HepG2 (cell line): Measurements from ENCODE around the gene CCT3. TPM values are rescaled to one million over a fixed set of nuclear protein-coding genes. Genes with fewer than 3 reads are reported as not detected.

Source experiments
- ARHGAP35 ChIP-seq: sonication (generic); formaldehyde crosslinking; IDR thresholded peaks from 2 replicates; pipeline ENCODE4 v1.9.0; 2022; ENCODE audit warnings: mild to moderate bottlenecking, inconsistent platforms, moderate library complexity, missing genetic modification reagents, borderline replicate concordance
- JUND ChIP-seq: sonication (generic); formaldehyde crosslinking; IDR thresholded peaks from 2 replicates; pipeline ENCODE4 v1.8.0; 2022; ENCODE audit warnings: mild to moderate bottlenecking, missing genetic modification reagents
- KDM6A ChIP-seq: IDR thresholded peaks from 2 replicates; pipeline ENCODE4 v1.6.1; 2016; ENCODE audit warnings: low read depth
- MAF1 ChIP-seq: sonication (generic); formaldehyde crosslinking; IDR thresholded peaks from 2 replicates; pipeline ENCODE4 v1.5.0; 2020; ENCODE audit warnings: missing genetic modification reagents, borderline replicate concordance
- MED13 ChIP-seq: sonication (generic); formaldehyde crosslinking; IDR thresholded peaks from 2 replicates; pipeline ENCODE4 v1.5.0; 2020; ENCODE audit warnings: missing genetic modification reagents
- MYPOP ChIP-seq: sonication (generic); formaldehyde crosslinking; IDR thresholded peaks from 2 replicates; pipeline ENCODE4 v1.8.1; 2023; ENCODE audit warnings: mild to moderate bottlenecking, moderate library complexity, missing genetic modification reagents
- NPAS2 ChIP-seq: sonication (generic); formaldehyde crosslinking; IDR thresholded peaks from 2 replicates; pipeline ENCODE4 v1.8.0; 2022; ENCODE audit warnings: mild to moderate bottlenecking, missing genetic modification reagents, borderline replicate concordance
- PAX8 ChIP-seq: sonication (generic); formaldehyde crosslinking; IDR thresholded peaks from 2 replicates; pipeline ENCODE4 v1.8.0; 2022; ENCODE audit warnings: mild to moderate bottlenecking, missing genetic modification reagents, borderline replicate concordance
- PPARG ChIP-seq: conservative IDR thresholded peaks from 2 replicates; pipeline ENCODE4 v1.6.1; 2016; ENCODE audit warnings: missing biosample characterization, missing genetic modification reagents
- SMAD3 ChIP-seq: sonication (generic); formaldehyde crosslinking; IDR thresholded peaks from 2 replicates; pipeline ENCODE4 v1.4.0; 2020; ENCODE audit warnings: missing genetic modification reagents
- TSC22D2 ChIP-seq: sonication (generic); formaldehyde crosslinking; IDR thresholded peaks from 2 replicates; pipeline ENCODE4 v1.5.1; 2020; ENCODE audit warnings: missing genetic modification reagents, mild to moderate bottlenecking, borderline replicate concordance
- ZBTB25 ChIP-seq: IDR thresholded peaks from 2 replicates; pipeline ENCODE4 v1.6.1; 2018; ENCODE audit warnings: missing genetic modification reagents
- ZNF350 ChIP-seq: sonication (generic); formaldehyde crosslinking; IDR thresholded peaks from 2 replicates; pipeline ENCODE4 v1.4.0; 2020; ENCODE audit warnings: mild to moderate bottlenecking, low read depth, missing genetic modification reagents, borderline replicate concordance
- ZNF557 ChIP-seq: sonication (generic); formaldehyde crosslinking; IDR thresholded peaks from 2 replicates; pipeline ENCODE4 v1.4.0; 2020; ENCODE audit warnings: missing genetic modification reagents
- ZNF746 ChIP-seq: sonication (generic); formaldehyde crosslinking; IDR thresholded peaks from 2 replicates; pipeline ENCODE4 v1.8.0; 2022; ENCODE audit warnings: mild to moderate bottlenecking, missing genetic modification reagents
- ZNF780A ChIP-seq: sonication (generic); formaldehyde crosslinking; IDR thresholded peaks from 2 replicates; pipeline ENCODE4 v1.8.0; 2022; ENCODE audit warnings: mild to moderate bottlenecking, missing genetic modification reagents, moderate library complexity
- ZNF788 ChIP-seq: sonication (generic); formaldehyde crosslinking; IDR thresholded peaks from 2 replicates; pipeline ENCODE4 v1.5.0; 2020; ENCODE audit warnings: mild to moderate bottlenecking, missing genetic modification reagents, borderline replicate concordance
- polyA plus RNA-seq, 8 experiments: library from polyadenylated mRNA; depleted of rRNA in 3 of 8; stranded (reverse) in 7 of 8; unstranded in 1 of 8; fragments of >200 nt; fragmentation: Illumina TruSeq in 4 of 8; extraction: Trizol in 4 of 8; gene quantifications; 2 replicates each; pipeline versions ENCODE4 v1.2.1 to v1.2.3, GENCODE V29; 2011 to 2016; ENCODE audit warnings: low read depth in 4 of 8, missing spikeins in 1 of 8, mixed read lengths in 1 of 8; ENCODE audit not compliant: insufficient read depth in 1 of 8
- total RNA-seq, 5 experiments: library from RNA; depleted of rRNA; stranded (reverse); fragments of >200 nt; fragmentation: Illumina TruSeq; extraction: Trizol; gene quantifications; 2 replicates each; pipeline ENCODE4 v1.2.3, GENCODE V29; 2016; ENCODE audit warnings: low read depth in 1 of 5
- TF ChIP-seq, protein P1 (sequence below): IDR thresholded peaks from 2 replicates; pipeline ENCODE4 v1.6.1; 2016; ENCODE audit warnings: missing compliant biosample characterization, missing genetic modification reagents, borderline replicate concordance
- TF ChIP-seq, protein P2 (sequence below): sonication (generic); formaldehyde crosslinking; IDR thresholded peaks from 2 replicates; pipeline ENCODE4 v1.4.0; 2020; ENCODE audit warnings: missing genetic modification reagents, borderline replicate concordance

Gene CCT3
- total and polyA plus RNA-seq, 2 of the 13 experiments (the other 11 are each of a cell fraction or from before 2014, with no cell fraction given): 319 to 615 TPM

- TF ChIP-seq MED13 (CRISPR knock-in tag) (peak; percentile 81), ZBTB25 (CRISPR knock-in tag) (0 out of 2 replicates have a peak, but pooled peaks have one; percentile 39), MYPOP (CRISPR knock-in tag) (peak; percentile 45; the same call in 1 of the 2 replicates), JUND (CRISPR knock-in tag) (no peak), TSC22D2 (CRISPR knock-in tag) (peak; percentile 89), NPAS2 (0 out of 2 replicates have a peak, but pooled peaks have one; percentile 58), ZNF746 (CRISPR knock-in tag) (no peak), ZNF788 (CRISPR knock-in tag) (0 out of 2 replicates have a peak, but pooled peaks have one; percentile 19), PPARG (no peak; the same call in 1 of the 2 replicates), ZNF350 (peak; percentile 78; the same call in 1 of the 2 replicates), ARHGAP35 (CRISPR knock-in tag) (0 out of 2 replicates have a peak, but pooled peaks have one; percentile 23), SMAD3 (CRISPR knock-in tag) (peak; percentile 62; the same call in 1 of the 2 replicates), ZNF780A (CRISPR knock-in tag) (no peak), PAX8 (no peak), ZNF557 (CRISPR knock-in tag) (no peak), KDM6A (CRISPR knock-in tag) (no peak), MAF1 (CRISPR knock-in tag) (peak; percentile 69; the same call in 1 of the 2 replicates)
- TF ChIP-seq, protein P1, sequence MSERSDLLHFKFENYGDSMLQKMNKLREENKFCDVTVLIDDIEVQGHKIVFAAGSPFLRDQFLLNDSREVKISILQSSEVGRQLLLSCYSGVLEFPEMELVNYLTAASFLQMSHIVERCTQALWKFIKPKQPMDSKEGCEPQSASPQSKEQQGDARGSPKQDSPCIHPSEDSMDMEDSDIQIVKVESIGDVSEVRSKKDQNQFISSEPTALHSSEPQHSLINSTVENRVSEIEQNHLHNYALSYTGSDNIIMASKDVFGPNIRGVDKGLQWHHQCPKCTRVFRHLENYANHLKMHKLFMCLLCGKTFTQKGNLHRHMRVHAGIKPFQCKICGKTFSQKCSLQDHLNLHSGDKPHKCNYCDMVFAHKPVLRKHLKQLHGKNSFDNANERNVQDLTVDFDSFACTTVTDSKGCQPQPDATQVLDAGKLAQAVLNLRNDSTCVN (CRISPR knock-in tag): peak; percentile 61; the same call in 1 of the 2 replicates
- TF ChIP-seq, protein P2, sequence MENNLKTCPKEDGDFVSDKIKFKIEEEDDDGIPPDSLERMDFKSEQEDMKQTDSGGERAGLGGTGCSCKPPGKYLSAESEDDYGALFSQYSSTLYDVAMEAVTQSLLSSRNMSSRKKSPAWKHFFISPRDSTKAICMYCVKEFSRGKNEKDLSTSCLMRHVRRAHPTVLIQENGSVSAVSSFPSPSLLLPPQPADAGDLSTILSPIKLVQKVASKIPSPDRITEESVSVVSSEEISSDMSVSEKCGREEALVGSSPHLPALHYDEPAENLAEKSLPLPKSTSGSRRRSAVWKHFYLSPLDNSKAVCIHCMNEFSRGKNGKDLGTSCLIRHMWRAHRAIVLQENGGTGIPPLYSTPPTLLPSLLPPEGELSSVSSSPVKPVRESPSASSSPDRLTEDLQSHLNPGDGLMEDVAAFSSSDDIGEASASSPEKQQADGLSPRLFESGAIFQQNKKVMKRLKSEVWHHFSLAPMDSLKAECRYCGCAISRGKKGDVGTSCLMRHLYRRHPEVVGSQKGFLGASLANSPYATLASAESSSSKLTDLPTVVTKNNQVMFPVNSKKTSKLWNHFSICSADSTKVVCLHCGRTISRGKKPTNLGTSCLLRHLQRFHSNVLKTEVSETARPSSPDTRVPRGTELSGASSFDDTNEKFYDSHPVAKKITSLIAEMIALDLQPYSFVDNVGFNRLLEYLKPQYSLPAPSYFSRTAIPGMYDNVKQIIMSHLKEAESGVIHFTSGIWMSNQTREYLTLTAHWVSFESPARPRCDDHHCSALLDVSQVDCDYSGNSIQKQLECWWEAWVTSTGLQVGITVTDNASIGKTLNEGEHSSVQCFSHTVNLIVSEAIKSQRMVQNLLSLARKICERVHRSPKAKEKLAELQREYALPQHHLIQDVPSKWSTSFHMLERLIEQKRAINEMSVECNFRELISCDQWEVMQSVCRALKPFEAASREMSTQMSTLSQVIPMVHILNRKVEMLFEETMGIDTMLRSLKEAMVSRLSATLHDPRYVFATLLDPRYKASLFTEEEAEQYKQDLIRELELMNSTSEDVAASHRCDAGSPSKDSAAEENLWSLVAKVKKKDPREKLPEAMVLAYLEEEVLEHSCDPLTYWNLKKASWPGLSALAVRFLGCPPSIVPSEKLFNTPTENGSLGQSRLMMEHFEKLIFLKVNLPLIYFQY (CRISPR knock-in tag): peak; percentile 34; the same call in 1 of the 2 replicates
Measured at GRCh38 chr1:156368889-156369684, 31.0 kb upstream of the CCT3 start, which contains the start of gene RHBG (continued).
